Nephron (organoid): ENCODE results near the gene RGS2.
A peak's percentile ranks its signal among the peaks of the same experiment; 100 is the strongest.

ENCODE experiments used
- H3K27ac Mint-ChIP-seq, 3 experiments: 2 replicates each; pipeline ENCODE4 v1.8.0; 2020; ENCODE audit warnings: mixed read lengths in 3 of 3, mild to moderate bottlenecking in 2 of 3, moderate library complexity in 1 of 3
- H3K27me3 Mint-ChIP-seq: 2 replicates; pipeline ENCODE4 v1.8.0; 2021; ENCODE audit warnings: low read depth, mild to moderate bottlenecking, moderate library complexity, mixed read lengths
- H3K36me3 Mint-ChIP-seq: 2 replicates; pipeline ENCODE4 v1.8.0; 2020; ENCODE audit warnings: low read depth, mixed read lengths
- H3K4me1 Mint-ChIP-seq: 2 replicates; pipeline ENCODE4 v1.8.0; 2020; ENCODE audit warnings: mixed read lengths
- H3K4me3 Mint-ChIP-seq, 3 experiments: 2 replicates each; pipeline ENCODE4 v1.8.0; 2020; ENCODE audit warnings: mild to moderate bottlenecking in 3 of 3, mixed read lengths in 3 of 3, moderate library complexity in 2 of 3
- H3K9me3 Mint-ChIP-seq: 2 replicates; pipeline ENCODE4 v1.8.0; 2020; ENCODE audit warnings: mixed read lengths
- TF ChIP-seq, protein P1 (sequence below), 3 experiments: fragments of 200-600 bp; sonication (generic); IDR thresholded peaks; one replicate each; pipeline ENCODE4 v1.5.0; 2021; ENCODE audit warnings: antibody characterized with exemption in 3 of 3; ENCODE audit not compliant: unreplicated experiment in 3 of 3

Gene RGS2

DNA sequence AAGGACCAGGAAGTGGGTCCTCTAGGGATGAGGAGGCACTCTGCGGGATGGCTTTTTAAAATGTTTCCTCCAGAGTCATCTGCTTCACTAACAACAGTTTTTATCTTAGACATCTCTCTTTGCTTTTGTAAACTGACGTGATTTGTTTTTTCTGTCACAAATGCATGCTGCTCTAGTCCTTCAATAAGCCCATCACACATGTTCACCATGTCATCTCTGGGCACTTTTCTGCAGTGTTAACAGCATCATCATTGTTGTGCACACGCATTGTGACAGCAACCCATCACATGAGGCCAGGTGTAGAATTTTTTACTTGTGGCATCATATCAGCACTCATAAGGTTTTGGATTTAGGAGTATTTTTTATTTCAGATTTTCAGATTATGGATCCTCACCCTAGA lies 12.5 kb downstream of the RGS2 start:
- H3K27me3 Mint-ChIP-seq = no peaks in the 10 kb centered on the region
- H3K36me3 Mint-ChIP-seq = no peaks in the 10 kb centered on the region
- H3K4me1 Mint-ChIP-seq = no peaks in the 10 kb centered on the region
- no peak overlapping the region for H3K4me3 Mint-ChIP-seq
- H3K27ac Mint-ChIP-seq = no peak overlapping the region
- no peaks in the 10 kb centered on the region for H3K9me3 Mint-ChIP-seq
- TF ChIP-seq, protein P1, sequence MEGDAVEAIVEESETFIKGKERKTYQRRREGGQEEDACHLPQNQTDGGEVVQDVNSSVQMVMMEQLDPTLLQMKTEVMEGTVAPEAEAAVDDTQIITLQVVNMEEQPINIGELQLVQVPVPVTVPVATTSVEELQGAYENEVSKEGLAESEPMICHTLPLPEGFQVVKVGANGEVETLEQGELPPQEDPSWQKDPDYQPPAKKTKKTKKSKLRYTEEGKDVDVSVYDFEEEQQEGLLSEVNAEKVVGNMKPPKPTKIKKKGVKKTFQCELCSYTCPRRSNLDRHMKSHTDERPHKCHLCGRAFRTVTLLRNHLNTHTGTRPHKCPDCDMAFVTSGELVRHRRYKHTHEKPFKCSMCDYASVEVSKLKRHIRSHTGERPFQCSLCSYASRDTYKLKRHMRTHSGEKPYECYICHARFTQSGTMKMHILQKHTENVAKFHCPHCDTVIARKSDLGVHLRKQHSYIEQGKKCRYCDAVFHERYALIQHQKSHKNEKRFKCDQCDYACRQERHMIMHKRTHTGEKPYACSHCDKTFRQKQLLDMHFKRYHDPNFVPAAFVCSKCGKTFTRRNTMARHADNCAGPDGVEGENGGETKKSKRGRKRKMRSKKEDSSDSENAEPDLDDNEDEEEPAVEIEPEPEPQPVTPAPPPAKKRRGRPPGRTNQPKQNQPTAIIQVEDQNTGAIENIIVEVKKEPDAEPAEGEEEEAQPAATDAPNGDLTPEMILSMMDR (IDR thresholded peaks at IDR 0.05; ENCODE audit: unreplicated experiment in 3 of 3) = no peak

- H3K9me3 Mint-ChIP-seq = no peaks in the 10 kb centered on the region
- H3K27ac Mint-ChIP-seq = no peak overlapping the region
- H3K4me3 Mint-ChIP-seq = no peak overlapping the region
- TF ChIP-seq, protein P1 (IDR thresholded peaks at IDR 0.05; ENCODE audit: unreplicated experiment in 3 of 3) = no peak
- H3K27me3 Mint-ChIP-seq = peaks cover under 1% of the 10 kb centered on the region
- H3K36me3 Mint-ChIP-seq = no peaks in the 10 kb centered on the region
- H3K4me1 Mint-ChIP-seq = no peaks in the 10 kb centered on the region
Measured at GRCh38 chr1:192824511-192824910, 15.7 kb downstream of the RGS2 start.

DNA sequence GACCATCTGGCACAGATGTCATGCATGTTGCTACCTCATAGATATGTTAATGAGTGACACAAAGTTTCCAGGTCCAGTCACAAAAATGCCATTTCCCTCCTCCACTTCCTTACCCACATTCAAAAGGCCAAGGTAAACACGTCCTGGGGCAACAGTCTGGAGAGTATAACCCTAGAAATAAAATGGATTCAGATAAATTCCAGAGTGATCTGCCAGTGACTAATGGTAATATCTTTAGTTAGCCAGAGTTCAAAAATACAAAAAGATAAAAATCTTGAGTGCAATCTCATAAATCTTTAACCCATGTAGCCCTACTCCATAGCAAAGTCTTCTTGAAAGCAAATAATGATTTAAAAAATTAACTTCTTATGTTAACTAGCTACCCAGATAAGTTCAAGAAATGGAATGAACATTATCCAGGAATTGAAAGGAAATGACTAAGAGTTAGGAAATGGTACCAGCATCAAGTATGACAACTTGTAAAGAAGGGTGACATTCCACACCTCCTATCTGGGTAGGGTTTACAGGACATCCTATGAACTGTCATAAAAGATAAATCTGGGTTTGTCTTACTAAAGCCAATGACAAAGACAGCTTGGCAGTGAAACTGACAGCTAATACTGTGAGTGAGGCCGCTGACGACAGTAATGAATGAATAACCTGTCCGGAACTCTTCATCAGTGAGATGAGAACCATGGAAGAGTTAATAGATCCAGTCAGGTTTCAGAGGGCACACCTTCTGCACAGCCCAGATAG lies 18.1 kb downstream of the RGS2 start:
- TF ChIP-seq, protein P1 (IDR thresholded peaks at IDR 0.05; ENCODE audit: unreplicated experiment in 3 of 3) = no peak
- Mint-ChIP-seq H3K27me3 (peaks cover 4% of the 10 kb centered on the region), H3K36me3 (no peaks in the 10 kb centered on the region), H3K27ac (no peak overlapping the region), H3K4me3 (no peak overlapping the region), H3K9me3 (no peaks in the 10 kb centered on the region), H3K4me1 (peaks cover 3% of the 10 kb centered on the region)

DNA sequence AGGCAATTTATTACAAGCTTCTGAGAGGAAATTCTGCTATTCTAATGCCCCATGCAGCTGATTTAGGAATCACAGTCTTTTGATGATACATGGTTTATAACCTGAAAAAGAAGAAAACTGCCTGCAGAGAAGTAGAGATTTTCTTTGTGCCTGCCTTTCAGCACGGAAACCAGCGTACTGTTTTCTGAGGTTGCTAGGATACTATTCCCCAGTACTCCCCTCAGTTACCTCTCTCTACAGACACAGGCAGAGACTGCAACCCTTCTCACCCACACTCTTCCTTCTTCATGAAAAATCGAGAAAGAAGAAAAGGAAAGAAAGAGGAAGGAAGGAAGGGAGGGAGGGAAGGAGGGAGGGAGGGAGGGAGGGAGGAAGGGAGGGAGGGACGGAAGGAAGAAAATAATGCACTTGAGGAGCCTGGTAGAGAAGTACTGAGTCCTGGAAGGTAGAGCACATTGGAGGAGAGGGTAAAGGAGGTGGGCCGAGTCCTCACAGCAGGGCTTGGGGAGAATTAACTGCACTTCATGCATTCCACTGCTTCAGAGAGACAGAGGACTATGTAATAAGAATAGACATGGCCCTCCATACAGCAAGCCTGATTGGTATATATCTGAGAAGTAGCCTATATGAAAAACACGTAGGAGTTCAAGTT lies 21.9 kb downstream of the RGS2 start:
- H3K27ac Mint-ChIP-seq = peak overlapping the region in 1 of 3 experiments; percentile 26
- TF ChIP-seq, protein P1 (IDR thresholded peaks at IDR 0.05; ENCODE audit: unreplicated experiment in 3 of 3) = no peak
- peaks cover 35% of the 10 kb centered on the region for H3K4me1 Mint-ChIP-seq
- no peaks in the 10 kb centered on the region for H3K36me3 Mint-ChIP-seq
- peaks cover 4% of the 10 kb centered on the region for H3K27me3 Mint-ChIP-seq
- H3K9me3 Mint-ChIP-seq = no peaks in the 10 kb centered on the region
- H3K4me3 Mint-ChIP-seq = no peak overlapping the region

- TF ChIP-seq, protein P1 (IDR thresholded peaks at IDR 0.05; ENCODE audit: unreplicated experiment in 3 of 3) = no peak
- H3K4me3 Mint-ChIP-seq = no peak overlapping the region
- no peaks in the 10 kb centered on the region for H3K36me3 Mint-ChIP-seq
- peaks cover 4% of the 10 kb centered on the region for H3K27me3 Mint-ChIP-seq
- H3K27ac Mint-ChIP-seq = peak overlapping the region in 2 of 3 experiments; percentile 7 to 49
- no peaks in the 10 kb centered on the region for H3K9me3 Mint-ChIP-seq
- peaks cover 36% of the 10 kb centered on the region for H3K4me1 Mint-ChIP-seq
Measured at GRCh38 chr1:192831706-192832355, 23.0 kb downstream of the RGS2 start.
